Stromal cell of bone marrow (primary cell): ENCODE measurements around the gene PIK3R2.
A peak's percentile ranks its signal among the peaks of the same experiment; 100 is the strongest.
"Not testable (repeated sequence)": the region's sequence is repeated elsewhere in the genome, so short reads cannot be mapped to it uniquely, and the experiment has no call there.

ENCODE experiments used
- DNase-seq: peaks from one replicate; pipeline ENCODE4 v3.0.0-alpha.2; 2012; ENCODE audit warnings: low read depth

PIK3R2 gene

GRCh38 chr19:18152817-18153555, at the start of gene PIK3R2:
Gene PIK3R2, plus strand, starts transcription at chr19:18153163. Its CDS starts 2,717 bp downstream, at chr19:18155880.
- DNase-seq, result peak; percentile 96

- no peak for DNase-seq
Observed at GRCh38 chr19:18104793-18105131, 48.2 kb upstream of the PIK3R2 start.

GRCh38 chr19:18105259-18105658, 47.7 kb upstream of the PIK3R2 start:
- not testable (repeated sequence) for DNase-seq

GRCh38 chr19:18107235-18107634, 45.7 kb upstream of the PIK3R2 start:
- no peak for DNase-seq

GRCh38 chr19:18108897-18109296, 44.1 kb upstream of the PIK3R2 start:
- no peak for DNase-seq

GRCh38 chr19:18109341-18109732, 43.6 kb upstream of the PIK3R2 start:
- DNase-seq, result no peak

- no peak for DNase-seq
Observed at GRCh38 chr19:18109733-18110608, 43.0 kb upstream of the PIK3R2 start.

GRCh38 chr19:18110609-18111232, 42.2 kb upstream of the PIK3R2 start:
- DNase-seq, result no peak

GRCh38 chr19:18112989-18113478, 39.9 kb upstream of the PIK3R2 start:
- DNase-seq, result peak; percentile 67

GRCh38 chr19:18113827-18114226, 39.1 kb upstream of the PIK3R2 start:
- no peak for DNase-seq

GRCh38 chr19:18114483-18114882, 38.5 kb upstream of the PIK3R2 start:
- DNase-seq, result no peak

GRCh38 chr19:18117364-18117691, 35.6 kb upstream of the PIK3R2 start:
- DNase-seq, result no peak

- peak; percentile 60 for DNase-seq
Observed at GRCh38 chr19:18117692-18118378, 35.1 kb upstream of the PIK3R2 start.

GRCh38 chr19:18118420-18119012, 34.4 kb upstream of the PIK3R2 start:
- no peak for DNase-seq

GRCh38 chr19:18119013-18119716, 33.8 kb upstream of the PIK3R2 start:
- DNase-seq, result no peak

- DNase-seq, result no peak
Observed at GRCh38 chr19:18119717-18120105, 33.3 kb upstream of the PIK3R2 start.

- DNase-seq, result no peak
Observed at GRCh38 chr19:18120127-18120526, 32.8 kb upstream of the PIK3R2 start.

- no peak for DNase-seq
Observed at GRCh38 chr19:18121166-18121565, 31.8 kb upstream of the PIK3R2 start.

GRCh38 chr19:18122424-18122823, 30.5 kb upstream of the PIK3R2 start:
- no peak for DNase-seq

- DNase-seq, result no peak
Observed at GRCh38 chr19:18122860-18123795, 29.8 kb upstream of the PIK3R2 start.
